Measurements from ENCODE around the gene OR2A7.
A peak's percentile ranks its signal among the peaks of the same experiment; 100 is the strongest.
"Not testable (repeated sequence)": the region's sequence is repeated elsewhere in the genome, so short reads cannot be mapped to it uniquely, and the experiment has no call there.

The OR2A7 gene

GRCh38 chr7:144256112-144256511, 8.5 kb downstream of the OR2A7 start:
- no peak overlapping the region for H3K4me3 ChIP-seq (ENCODE audit: low read length)
- no peak for TF ChIP-seq CTCF (conservative IDR thresholded peaks at IDR 0.05; ENCODE audit: low read length)
- no peak for DNase-seq (ENCODE audit: low read depth)

GRCh38 chr7:144255471-144255897, 9.1 kb downstream of the OR2A7 start:
- TF ChIP-seq CTCF (conservative IDR thresholded peaks at IDR 0.05; ENCODE audit: low read length): no peak
- no peak overlapping the region for H3K4me3 ChIP-seq (ENCODE audit: low read length)
- DNase-seq (ENCODE audit: low read depth): no peak

GRCh38 chr7:144252307-144252706, 12.3 kb downstream of the OR2A7 start:
- not testable (repeated sequence) for DNase-seq (ENCODE audit: low read depth); H3K4me3 ChIP-seq (ENCODE audit: low read length)

- DNase-seq (ENCODE audit: low read depth); H3K4me3 ChIP-seq (ENCODE audit: low read length): not testable (repeated sequence)
Measured at GRCh38 chr7:144247674-144248330, 16.8 kb downstream of the OR2A7 start.

- DNase-seq (ENCODE audit: low read depth); H3K4me3 ChIP-seq (ENCODE audit: low read length): not testable (repeated sequence)
Measured at GRCh38 chr7:144246967-144247366, 17.6 kb downstream of the OR2A7 start.

GRCh38 chr7:144245372-144245771, 19.2 kb downstream of the OR2A7 start:
- not testable (repeated sequence) for H3K4me3 ChIP-seq (ENCODE audit: low read length); DNase-seq (ENCODE audit: low read depth)

- DNase-seq (ENCODE audit: low read depth); H3K4me3 ChIP-seq (ENCODE audit: low read length): not testable (repeated sequence)
Measured at GRCh38 chr7:144239365-144239764, 25.2 kb downstream of the OR2A7 start, which contains the start of gene OR2A42. Gene OR2A42 (minus strand): TSS chr7:144239605. CDS start chr7:144232843, 6,762 bp downstream.

GRCh38 chr7:144238530-144239082, 26.0 kb downstream of the OR2A7 start:
- not testable (repeated sequence) for H3K4me3 ChIP-seq (ENCODE audit: low read length); DNase-seq (ENCODE audit: low read depth)

GRCh38 chr7:144233039-144233438, 31.6 kb downstream of the OR2A7 start:
- H3K4me3 ChIP-seq (ENCODE audit: low read length); DNase-seq (ENCODE audit: low read depth): not testable (repeated sequence)

GRCh38 chr7:144231027-144231426, 33.6 kb downstream of the OR2A7 start:
- H3K4me3 ChIP-seq (ENCODE audit: low read length); DNase-seq (ENCODE audit: low read depth): not testable (repeated sequence)

- H3K4me3 ChIP-seq (ENCODE audit: low read length); DNase-seq (ENCODE audit: low read depth): not testable (repeated sequence)
Measured at GRCh38 chr7:144228810-144229209, 35.8 kb downstream of the OR2A7 start.

- peak; percentile 1 for DNase-seq (ENCODE audit: low read depth)
Measured at GRCh38 chr7:144226866-144227265, 37.7 kb downstream of the OR2A7 start.

GRCh38 chr7:144223675-144224074, 40.9 kb downstream of the OR2A7 start:
- DNase-seq (ENCODE audit: low read depth); H3K4me3 ChIP-seq (ENCODE audit: low read length): not testable (repeated sequence)

More at GRCh38 chr7:144226866-144227265, 37.7 kb downstream of the OR2A7 start:
- H3K4me3 ChIP-seq (ENCODE audit: low read length): not testable (repeated sequence)

- not testable (repeated sequence) for DNase-seq (ENCODE audit: low read depth); H3K4me3 ChIP-seq (ENCODE audit: low read length)
Measured at GRCh38 chr7:144220531-144220930, 44.1 kb downstream of the OR2A7 start.

GRCh38 chr7:144219149-144219548, 45.4 kb downstream of the OR2A7 start:
- not testable (repeated sequence) for DNase-seq (ENCODE audit: low read depth); H3K4me3 ChIP-seq (ENCODE audit: low read length)

- DNase-seq (ENCODE audit: low read depth); H3K4me3 ChIP-seq (ENCODE audit: low read length): not testable (repeated sequence)
Measured at GRCh38 chr7:144218581-144218980, 46.0 kb downstream of the OR2A7 start.

- H3K4me3 ChIP-seq (ENCODE audit: low read length); DNase-seq (ENCODE audit: low read depth): not testable (repeated sequence)
Measured at GRCh38 chr7:144217200-144217599, 47.4 kb downstream of the OR2A7 start.

Measured in AG10803 (cell line).